H1 (cell line): ENCODE measurements around the gene GDF15. TPM values are rescaled to one million over a fixed set of nuclear protein-coding genes. Genes with fewer than 3 reads are reported as not detected.

Source experiments
- CTCF ChIA-PET: fragments of 300-600 bp; sonication (Branson Sonifier 250); formaldehyde crosslinking; loops from one replicate; lab custom pipeline; 2021; ENCODE audit not compliant: partially characterized antibody; lab: Charles Lee
- POLR2A ChIA-PET: fragments of 300-600 bp; sonication (Branson Sonifier 250); formaldehyde crosslinking; loops from one replicate; lab custom pipeline; 2021; ENCODE audit warnings: inconsistent platforms; ENCODE audit not compliant: partially characterized antibody; lab: Charles Lee
- DNase-seq, 2 experiments: peaks; one replicate each; pipeline versions ENCODE4 v3.0.0 to v3.0.0-alpha.2; 2010 to 2022; ENCODE audit warnings: low spot score in 2 of 2, low read depth in 1 of 2, mixed read lengths in 1 of 2
- FAIRE-seq: peaks from 2 replicates; lab custom pipeline; 2011; peaks lifted over from hg19 to GRCh38; lab: Jason Lieb, UNC
- H2AFZ ChIP-seq: 2 replicates; pipeline ENCODE4 v1.8.1; 2012; ENCODE audit warnings: low read length, inconsistent platforms
- H2AK5ac ChIP-seq: 2 replicates; pipeline ENCODE4 v1.6.1; 2013; ENCODE audit warnings: low read depth, low read length
- H2BK120ac ChIP-seq: replicated peaks from 2 replicates; pipeline ENCODE3; 2013; ENCODE audit warnings: low read depth, low read length, inconsistent platforms
- H2BK12ac ChIP-seq: 2 replicates; pipeline ENCODE4 v1.6.1; 2013; ENCODE audit warnings: low read depth, low read length
- H2BK15ac ChIP-seq: 2 replicates; pipeline ENCODE4 v1.6.1; 2013; ENCODE audit warnings: low read length
- H2BK20ac ChIP-seq: 2 replicates; pipeline ENCODE4 v1.6.1; 2013; ENCODE audit warnings: low read length
- H2BK5ac ChIP-seq: 2 replicates; pipeline ENCODE4 v1.6.1; 2013; ENCODE audit warnings: low read depth, low read length
- H3K14ac ChIP-seq: 2 replicates; pipeline ENCODE4 v1.6.1; 2013; ENCODE audit warnings: inconsistent platforms; ENCODE audit not compliant: insufficient read length
- H3K18ac ChIP-seq: 2 replicates; pipeline ENCODE4 v1.6.1; 2013; ENCODE audit warnings: low read length; ENCODE audit errors: extremely low read depth
- H3K23ac ChIP-seq: 2 replicates; pipeline ENCODE4 v1.6.1; 2013; ENCODE audit warnings: inconsistent platforms; ENCODE audit not compliant: insufficient read length
- H3K23me2 ChIP-seq: 2 replicates; pipeline ENCODE4 v1.6.1; 2013; ENCODE audit warnings: low read depth, low read length
- H3K27ac ChIP-seq: 2 replicates; pipeline ENCODE4 v1.6.1; 2011; ENCODE audit warnings: low read depth, low read length, inconsistent platforms
- H3K27me3 ChIP-seq, 4 experiments: replicated peaks in 1 of 4; 1 replicate in 1 of 4; 2 replicates in 3 of 4; pipeline versions ENCODE4 v1.6.1 to v1.8.1; 2011 to 2013; ENCODE audit warnings: low read length in 3 of 4, mild to moderate bottlenecking in 3 of 4, inconsistent platforms in 2 of 4, mixed read lengths in 2 of 4, moderate library complexity in 1 of 4; ENCODE audit not compliant: control insufficient read depth in 3 of 4, insufficient read depth in 3 of 4; ENCODE audit errors: extremely low read depth in 1 of 4
- H3K36me3 ChIP-seq, 4 experiments: 2 replicates each; pipeline versions ENCODE4 v1.6.1 to v1.8.1; 2011 to 2013; ENCODE audit warnings: mild to moderate bottlenecking in 4 of 4, low read length in 3 of 4, moderate library complexity in 2 of 4, control low read depth in 1 of 4, inconsistent platforms in 1 of 4; ENCODE audit not compliant: insufficient read depth in 4 of 4, control insufficient read depth in 2 of 4
- H3K4ac ChIP-seq: replicated peaks from 2 replicates; pipeline ENCODE3; 2013; ENCODE audit warnings: low read length, low read depth, mixed read lengths, inconsistent platforms; ENCODE audit not compliant: insufficient read length
- H3K4me1 ChIP-seq, 4 experiments: replicated peaks in 1 of 4; 1 replicate in 1 of 4; 2 replicates in 3 of 4; pipeline versions ENCODE4 v1.6.1 to v1.8.1; 2011 to 2013; ENCODE audit warnings: low read length in 3 of 4, inconsistent platforms in 2 of 4, mixed read lengths in 1 of 4; ENCODE audit not compliant: insufficient read depth in 4 of 4, control insufficient read depth in 3 of 4
- H3K4me2 ChIP-seq, 2 experiments: 2 replicates each; pipeline versions ENCODE4 v1.6.1 to v1.8.1; 2011 to 2013; ENCODE audit warnings: low read depth in 2 of 2, low read length in 2 of 2, control low read depth in 1 of 2, inconsistent platforms in 1 of 2, mild to moderate bottlenecking in 1 of 2; ENCODE audit not compliant: insufficient read depth in 1 of 2
- H3K4me3 ChIP-seq, 4 experiments: fragments of 200-600, 300-600 bp in 1 of 4; sonication (generic), shearing (Covaris generic), sonication (Bioruptor Twin) in 1 of 4; 2 replicates each; pipeline versions ENCODE4 v1.5.1 to v1.8.1; 2011 to 2016; ENCODE audit warnings: low read length in 4 of 4, low read depth in 3 of 4, control low read depth in 2 of 4, inconsistent platforms in 2 of 4, mild to moderate bottlenecking in 2 of 4, mixed read lengths in 1 of 4, moderate library complexity in 1 of 4; ENCODE audit not compliant: insufficient read depth in 2 of 4; ENCODE audit errors: extremely low read depth in 1 of 4
- H3K56ac ChIP-seq: replicated peaks from 2 replicates; pipeline ENCODE3; 2013; ENCODE audit warnings: low read depth, mild to moderate bottlenecking, mixed read lengths, low read length, inconsistent platforms; ENCODE audit not compliant: insufficient read length
- H3K79me1 ChIP-seq: 2 replicates; pipeline ENCODE4 v1.6.1; 2013; ENCODE audit warnings: low read depth, low read length, control low read depth
- H3K79me2 ChIP-seq, 2 experiments: 2 replicates each; pipeline versions ENCODE4 v1.6.1 to v1.8.1; 2012 to 2013; ENCODE audit warnings: low read length in 2 of 2, mild to moderate bottlenecking in 2 of 2, inconsistent platforms in 1 of 2; ENCODE audit not compliant: insufficient read depth in 2 of 2, control insufficient read depth in 1 of 2
- H3K9ac ChIP-seq, 4 experiments: replicated peaks in 1 of 4; 1 replicate in 1 of 4; 2 replicates in 3 of 4; pipeline versions ENCODE4 v1.6.1 to v1.8.1; 2011 to 2013; ENCODE audit warnings: low read depth in 3 of 4, low read length in 3 of 4, control low read depth in 2 of 4, mild to moderate bottlenecking in 2 of 4, moderate library complexity in 2 of 4, inconsistent platforms in 1 of 4; ENCODE audit errors: extremely low read depth in 1 of 4
- H3K9me3 ChIP-seq, 2 experiments: 2 replicates each; pipeline versions ENCODE4 v1.6.1 to v1.8.1; 2012 to 2013; ENCODE audit warnings: mild to moderate bottlenecking in 2 of 2, moderate library complexity in 2 of 2, control low read depth in 1 of 2, inconsistent platforms in 1 of 2, low read depth in 1 of 2, low read length in 1 of 2, mixed read lengths in 1 of 2; ENCODE audit not compliant: insufficient read depth in 2 of 2
- H4K20me1 ChIP-seq, 2 experiments: replicated peaks in 1 of 2; 2 replicates each; pipeline versions ENCODE3 to v1.8.1; 2011 to 2013; ENCODE audit warnings: inconsistent platforms in 2 of 2, low read length in 2 of 2, mild to moderate bottlenecking in 1 of 2; ENCODE audit not compliant: insufficient read depth in 2 of 2, control insufficient read depth in 1 of 2
- H4K5ac ChIP-seq: 2 replicates; pipeline ENCODE4 v1.6.1; 2013; ENCODE audit warnings: low read length, low read depth, mixed read lengths, inconsistent platforms; ENCODE audit not compliant: insufficient read length
- H4K8ac ChIP-seq: 2 replicates; pipeline ENCODE4 v1.8.0; 2013; ENCODE audit warnings: mild to moderate bottlenecking, moderate library complexity, low read length, inconsistent platforms; ENCODE audit not compliant: insufficient read depth; ENCODE audit errors: extremely low read depth
- H4K91ac ChIP-seq: replicated peaks from 2 replicates; pipeline ENCODE3; 2013; ENCODE audit warnings: low read length, mixed read lengths, inconsistent platforms; ENCODE audit not compliant: insufficient read length
- ZNF274 ChIP-seq: IDR thresholded peaks from 2 replicates; pipeline ENCODE4 v1.7.0; 2012; ENCODE audit warnings: low read length, borderline replicate concordance; ENCODE audit errors: extremely low read depth
- WGBS, 2 experiments: shearing (Covaris generic) in 1 of 2; methylation state at CpG; one replicate each; pipeline versions ENCODE4 v1.1.6 to v1.1.7; 2013 to 2015; ENCODE audit warnings: low lambda C conversion rate in 2 of 2, mixed read lengths in 2 of 2, inconsistent platforms in 1 of 2, low coverage in 1 of 2, missing lambda C conversion rate in 1 of 2; ENCODE audit not compliant: insufficient replicate concordance in 2 of 2, insufficient coverage in 1 of 2, insufficient read length in 1 of 2; ENCODE audit errors: extremely low coverage in 1 of 2, missing lambda C conversion rate in 1 of 2; 5-methylcytosine and 5-hydroxymethylcytosine counted together
- polyA plus RNA-seq, 7 experiments: library from polyadenylated mRNA; depleted of rRNA in 3 of 7; stranded (reverse) in 5 of 7; unstranded in 2 of 7; fragments of >200 nt in 5 of 7; fragments of 200-250 nt in 2 of 7; gene quantifications; 1 replicate in 5 of 7; 2 replicates in 1 of 7; 4 replicates in 1 of 7; pipeline versions ENCODE4 v1.2.1 to v1.2.3, GENCODE V29; 2011 to 2013; ENCODE audit warnings: missing spikeins in 2 of 7, mixed read lengths in 2 of 7
- total RNA-seq: library from RNA; stranded (reverse); fragmentation: NEBNext Ultra II Directional; extraction: Animal tissue kit (Norgen Biotek cat#: 25700); gene quantifications from 2 replicates; pipeline ENCODE4 v1.2.1, GENCODE V29; 2021

Gene GDF15
- total and polyA plus RNA-seq, 2 of the 8 experiments (the other 6 are each of a cell fraction or from before 2014, with no cell fraction given), result 4.1 to 8.5 TPM

GRCh38 chr19:18363787-18364186, 22.2 kb upstream of the GDF15 start:
- Histone ChIP-seq H3K79me2 (no peaks in the 10 kb centered on the region), H3K4me3 (no peak overlapping the region), H4K5ac (no peak overlapping the region), H3K9me3 (no peaks in the 10 kb centered on the region), H2BK12ac (peak overlapping the region; percentile 96; the same call in 1 of the 2 replicates), H4K91ac (peak overlapping the region; percentile 63), H2BK20ac (peak overlapping the region; percentile 72; the same call in 1 of the 2 replicates), H3K18ac (peak overlapping the region; percentile 71; the same call in 1 of the 2 replicates), H2BK120ac (peak overlapping the region; percentile 50)
- no peak for DNase-seq
- CTCF ChIA-PET, result interaction anchor here (0.7 to 4.7 kb wide), 9 partner anchors 12 to 62 kb away, joined by 3 to 27 read pairs (median 4); partner anchors contain the start of gene GDF15
- no peak for TF ChIP-seq ZNF274
- TF ChIP-seq, all 59 proteins: peak for 0
- Histone ChIP-seq H2BK5ac (peak overlapping the region; percentile 89), H3K36me3 (peaks cover 0 to 4% (median 2%) of the 10 kb centered on the region in 4 experiments; a peak in 2 of 8 replicates), H3K4me1 (peaks cover 1 to 8% (median 6%) of the 10 kb centered on the region in 4 experiments; a peak in 5 of 7 replicates), H3K27ac (no peak overlapping the region), H3K4ac (no peak overlapping the region), H3K23me2 (no peaks in the 10 kb centered on the region), H2BK15ac (no peak overlapping the region), H3K23ac (no peak overlapping the region), H2AK5ac (peak overlapping the region; percentile 25; the same call in 1 of the 2 replicates), H3K79me1 (no peaks in the 10 kb centered on the region), H3K9ac (no peak overlapping the region), H3K27me3 (no peaks in the 10 kb centered on the region), H2AFZ (no peak overlapping the region), H3K4me2 (no peak overlapping the region), H4K8ac (no peak overlapping the region), H3K56ac (no peak overlapping the region), H3K14ac (no peak overlapping the region), H4K20me1 (no peaks in the 10 kb centered on the region)
- no peak for FAIRE-seq
- 92% methylated on average over 6 of the region's 6 CpGs; no CpG with 5 or more reads in 1 of the 2 experiments for WGBS, 2 experiments
- POLR2A ChIA-PET, result interaction anchor here (0.8 to 4.0 kb wide), 9 partner anchors 11 to 83 kb away, joined by 3 to 20 read pairs (median 4); partner anchors contain the start of genes GDF15 and JUND
